GM10266 (cell line): ENCODE results near the gene CCDC3.

Experiments
- DNase-seq: peaks from one replicate; pipeline ENCODE4 v3.0.0; 2012; ENCODE audit errors: extremely low spot score
- CTCF ChIP-seq: IDR thresholded peaks from 2 replicates; pipeline ENCODE4 v1.5.1; 2012; ENCODE audit warnings: mild to moderate bottlenecking, low read depth; ENCODE audit not compliant: control insufficient read depth, insufficient read depth; ENCODE audit errors: missing control alignments

Gene CCDC3

GRCh38 chr10:12846718-12847117 is 154.8 kb downstream of the CCDC3 start:
- no peak for TF ChIP-seq CTCF

More at GRCh38 chr10:12846718-12847117, 154.8 kb downstream of the CCDC3 start:
- DNase-seq: no peak
